SW 1271 (cell line): ENCODE measurements around the gene CACNA1H.
A peak's percentile ranks its signal among the peaks of the same experiment; 100 is the strongest.

ENCODE experiments used
- DNase-seq, 2 experiments: peaks; one replicate each; lab custom pipeline; 2025; lab: John Stamatoyannopoulos, UW

The CACNA1H gene

DNA sequence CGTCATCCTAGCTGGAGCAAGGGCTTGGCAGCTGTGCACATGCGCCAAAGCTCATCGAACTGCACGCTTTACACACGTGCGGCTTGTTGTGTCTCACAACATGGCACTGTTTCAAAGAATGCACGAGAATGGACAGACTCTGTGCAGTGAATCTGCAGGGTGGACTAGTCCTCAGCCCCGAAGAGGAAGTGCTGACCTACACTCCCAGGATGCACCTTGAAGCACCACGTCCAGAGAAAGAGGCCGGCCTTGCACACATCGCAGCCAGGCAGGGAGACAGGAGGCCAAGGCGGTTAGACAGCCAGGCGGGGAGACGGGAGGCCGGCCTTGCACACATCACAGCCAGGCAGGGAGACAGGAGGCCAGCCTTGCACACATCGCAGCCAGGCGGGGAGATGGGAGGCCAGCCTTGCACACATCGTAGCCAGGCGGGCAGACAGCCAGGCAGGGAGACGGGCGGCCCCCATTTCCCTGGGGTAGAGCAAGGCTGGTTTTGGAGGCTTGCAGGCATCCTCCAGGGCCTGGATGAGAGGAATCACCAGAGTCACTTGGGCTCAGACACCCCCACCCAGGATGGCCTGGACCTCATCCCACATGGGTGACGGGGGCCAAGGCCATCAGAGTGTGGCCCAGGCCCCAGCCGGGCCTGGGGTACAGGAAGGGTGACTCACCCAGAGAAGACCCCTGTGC is 9.0 kb upstream of the CACNA1H start:
- DNase-seq: no peak

DNA sequence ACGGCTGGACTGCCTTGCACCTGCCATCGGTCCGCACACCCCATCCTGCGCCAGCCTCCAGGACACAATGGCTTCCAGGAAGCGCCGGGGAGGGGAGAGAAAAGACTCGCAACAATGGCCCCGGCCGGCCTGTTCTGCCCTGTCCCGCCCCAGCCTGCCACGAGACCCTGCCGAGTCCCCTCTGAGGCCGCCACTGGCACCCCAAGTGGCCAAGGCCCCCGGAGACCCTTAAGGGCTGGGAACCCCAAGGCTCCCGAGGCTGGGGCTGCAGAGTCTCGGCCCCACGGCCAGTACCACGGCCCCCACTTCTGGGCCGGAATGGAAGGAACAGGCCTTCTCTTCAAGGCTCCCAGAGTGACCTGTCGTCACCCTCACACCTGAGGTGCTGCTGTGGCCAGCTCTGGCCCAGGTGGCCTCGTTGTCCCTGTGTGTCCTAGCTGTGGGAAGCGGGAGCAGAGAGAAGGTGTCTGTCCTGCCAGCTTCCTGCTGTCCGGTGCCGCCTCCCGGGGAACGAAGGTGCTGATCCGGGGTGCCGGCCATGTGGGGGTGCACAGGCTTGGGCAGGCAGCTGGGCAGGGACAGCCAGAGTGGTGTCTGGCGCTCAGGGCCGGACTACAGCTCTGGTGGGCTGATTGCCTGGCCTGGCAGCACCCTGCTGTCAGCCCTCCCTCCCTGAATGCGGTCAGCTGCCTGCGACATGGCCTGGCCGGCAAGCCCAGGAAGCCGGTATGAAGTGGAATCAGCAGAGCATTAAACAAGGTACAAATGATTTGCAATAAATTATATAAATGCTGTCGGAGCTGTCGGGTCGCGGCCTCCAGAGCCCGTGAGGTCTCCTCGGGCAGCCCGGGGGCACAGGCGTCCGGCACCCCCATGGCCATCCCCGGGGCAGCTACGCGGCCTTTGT is 8.2 kb upstream of the CACNA1H start:
- no peak for DNase-seq

DNA sequence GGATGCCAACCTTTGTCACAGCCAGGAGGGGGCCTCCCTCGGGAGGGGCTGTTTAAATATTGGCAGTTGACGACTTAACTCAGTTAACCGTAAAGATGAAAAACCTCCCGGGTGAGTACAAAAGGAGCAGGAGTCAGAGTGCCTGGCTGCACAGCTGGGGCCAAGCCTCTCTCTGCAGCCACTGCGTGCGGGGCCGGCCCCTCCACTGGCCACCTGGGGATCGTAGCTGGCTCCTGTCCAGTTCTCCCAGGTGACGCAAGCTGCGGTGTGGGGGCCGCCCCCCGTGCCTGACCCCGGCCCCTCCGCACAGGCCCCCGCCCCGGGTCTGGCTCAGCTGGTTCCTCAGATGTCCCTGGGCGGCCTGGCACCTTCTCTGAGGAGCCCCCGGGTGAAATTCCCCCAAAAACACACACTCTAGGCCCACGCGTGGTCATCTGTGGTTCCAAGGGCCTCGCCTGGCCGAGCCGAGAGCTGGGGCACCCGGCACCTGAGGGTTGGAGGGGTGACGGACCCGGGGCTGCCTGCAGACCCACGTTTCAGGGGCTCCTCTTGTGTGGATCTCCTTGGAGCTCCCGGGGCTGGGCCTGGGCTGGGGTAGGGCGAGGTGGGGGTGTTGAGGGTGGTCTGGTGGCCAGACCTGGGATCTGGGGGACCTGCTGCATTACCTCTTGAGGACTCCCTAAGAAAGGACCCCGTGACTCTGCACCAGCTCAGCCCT is 7.4 kb upstream of the CACNA1H start:
- no peak for DNase-seq

DNA sequence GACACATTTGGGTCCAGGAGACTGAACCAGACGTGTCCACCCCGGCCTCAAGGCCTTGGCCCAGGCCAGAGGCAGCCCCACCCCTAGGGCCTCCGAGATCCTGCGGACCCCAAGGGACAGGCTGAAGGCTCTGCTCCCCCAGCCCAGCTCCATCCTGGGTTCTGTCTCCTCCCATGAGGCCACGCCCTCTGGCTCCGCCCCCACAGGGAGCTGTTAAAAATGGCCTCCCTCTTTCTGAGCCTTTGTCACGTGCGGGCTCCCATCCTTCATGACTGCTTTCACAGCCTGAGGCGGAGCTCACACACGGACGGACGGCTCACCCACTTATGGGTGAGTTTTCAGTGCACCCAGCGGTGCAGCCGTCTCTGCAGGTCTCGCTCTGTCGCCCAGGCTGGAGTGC is 6.5 kb upstream of the CACNA1H start:
- DNase-seq: no peak

DNA sequence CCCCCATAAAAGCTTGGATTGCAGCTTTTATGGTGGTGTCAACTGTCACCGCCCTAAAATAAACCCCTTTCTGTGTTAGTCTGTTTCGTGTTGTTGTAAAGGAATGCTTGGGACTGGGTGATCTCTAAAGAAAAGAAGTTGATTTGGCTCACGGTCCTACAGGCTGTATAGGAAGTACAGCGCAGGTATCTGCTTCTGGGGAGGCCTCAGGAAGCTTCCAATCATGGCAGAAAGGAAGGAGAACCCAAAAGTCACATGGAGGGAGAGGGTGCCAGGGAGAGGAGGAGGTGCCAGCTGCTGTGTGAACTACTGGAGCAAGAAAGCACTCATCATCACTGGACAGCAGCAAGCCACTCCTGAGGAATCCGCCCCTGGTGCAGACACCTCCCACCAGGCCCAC is 5.9 kb upstream of the CACNA1H start:
- DNase-seq: no peak

DNA sequence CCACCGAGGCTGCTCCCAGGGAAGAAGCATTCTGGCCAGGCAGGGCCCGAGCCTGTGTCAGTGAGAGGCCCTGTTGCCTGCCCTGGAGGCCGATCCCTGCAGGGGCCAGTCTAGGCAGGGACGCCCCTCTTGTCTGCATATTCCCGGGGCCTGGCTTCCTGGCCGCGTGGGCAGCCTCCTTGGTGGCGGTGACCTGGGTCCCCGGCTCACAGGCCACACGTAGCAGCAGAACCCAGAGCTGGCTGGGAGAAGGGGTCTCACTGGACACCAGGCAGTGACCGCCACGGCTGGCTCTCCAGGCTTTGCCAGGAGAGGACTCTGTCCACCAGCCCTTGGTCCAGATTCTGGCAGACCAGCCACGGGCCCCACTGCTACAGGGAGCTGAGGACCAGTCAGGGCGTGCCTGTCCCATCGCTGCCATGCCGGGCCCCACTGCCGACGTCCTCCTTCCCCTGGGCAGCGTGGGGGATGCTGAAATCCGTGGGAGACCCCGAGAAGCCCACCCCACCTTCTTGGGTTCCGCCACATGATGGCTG is 3.7 kb upstream of the CACNA1H start:
- DNase-seq: no peak

DNA sequence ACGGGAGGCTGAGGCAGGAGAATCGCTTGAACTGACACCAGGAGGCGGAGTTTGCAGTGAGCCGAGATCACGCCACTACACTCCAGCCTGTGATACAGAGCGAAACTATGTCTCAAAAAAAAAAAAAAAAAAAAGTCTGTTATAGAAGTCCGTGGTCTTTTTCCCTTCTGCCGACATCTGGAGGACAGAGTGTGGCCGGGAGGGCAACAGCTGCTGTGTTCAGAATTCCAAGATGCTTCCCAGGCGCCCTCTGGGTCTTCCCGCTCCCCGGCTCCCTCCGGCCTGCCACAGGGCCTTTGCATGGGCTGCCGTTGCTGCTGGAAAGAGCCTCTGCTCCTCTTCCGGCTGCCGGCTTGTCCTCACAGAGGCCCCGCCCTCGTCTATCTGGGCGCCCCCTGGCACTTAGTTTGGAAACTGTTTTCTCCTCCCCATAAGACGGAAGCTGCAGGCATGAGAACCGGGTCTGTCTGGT is 2.4 kb upstream of the CACNA1H start:
- DNase-seq: peak in 1 of 2 experiments; percentile 7

DNA sequence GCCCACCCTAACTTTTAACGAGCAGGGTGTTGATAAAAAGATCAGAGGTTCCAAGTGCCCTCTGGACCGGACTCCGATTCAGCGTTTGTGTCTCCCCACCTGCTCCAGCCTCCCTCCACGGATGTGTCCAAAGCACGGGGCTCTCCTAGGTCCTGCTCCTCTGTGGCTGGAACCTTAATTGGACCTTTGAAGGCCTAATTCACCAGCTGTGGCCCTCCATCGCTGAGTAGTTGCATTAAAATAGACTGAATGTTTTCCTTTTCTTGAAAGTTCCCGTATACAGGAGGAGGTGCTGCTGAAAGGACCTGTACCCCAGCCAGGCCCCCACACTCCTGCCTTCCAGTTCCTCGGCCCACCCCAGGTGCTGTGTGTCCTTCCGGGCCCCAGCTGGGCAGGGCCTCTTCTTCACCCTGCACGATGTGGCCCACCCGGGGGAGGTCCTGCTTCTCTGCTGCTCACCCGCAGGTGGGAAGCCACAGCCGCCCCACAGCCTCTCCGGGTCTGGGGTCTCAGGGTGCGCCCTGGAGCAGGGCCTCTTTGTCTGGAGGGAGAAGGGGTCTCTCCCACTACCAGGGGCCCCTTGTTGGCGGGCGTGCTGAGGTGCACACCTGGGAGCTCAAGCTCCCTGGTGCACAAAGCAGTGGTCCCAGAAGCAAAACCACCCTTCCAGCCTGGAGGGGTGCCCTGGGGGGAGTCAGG is 1.3 kb upstream of the CACNA1H start:
- no peak for DNase-seq

DNA sequence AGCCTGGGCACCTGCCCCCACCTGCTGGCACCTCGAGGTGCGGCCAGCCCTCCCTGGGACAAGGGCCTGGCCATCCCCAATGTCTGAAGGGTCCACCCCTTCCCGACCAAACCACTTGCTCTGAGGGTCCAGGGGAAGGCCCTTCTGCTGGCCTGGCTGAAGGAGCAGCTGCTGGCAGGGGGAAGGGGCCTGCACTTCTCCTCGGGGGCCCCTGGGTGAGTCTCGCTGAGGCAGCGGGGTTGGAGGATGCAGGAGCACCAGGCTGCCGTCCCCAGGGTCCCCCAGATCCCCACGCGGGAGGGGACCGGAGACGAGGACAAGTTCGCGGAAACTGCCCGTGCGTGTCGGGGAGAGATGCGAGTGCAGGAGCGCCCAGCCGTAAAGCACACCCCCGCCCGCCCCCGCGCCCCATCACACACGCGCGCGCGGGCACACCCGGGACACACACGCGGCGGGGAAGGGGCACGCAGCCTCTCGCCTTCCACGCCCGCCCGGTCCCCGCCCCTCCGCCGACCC is 725 bp upstream of the CACNA1H start:
- no peak for DNase-seq

DNA sequence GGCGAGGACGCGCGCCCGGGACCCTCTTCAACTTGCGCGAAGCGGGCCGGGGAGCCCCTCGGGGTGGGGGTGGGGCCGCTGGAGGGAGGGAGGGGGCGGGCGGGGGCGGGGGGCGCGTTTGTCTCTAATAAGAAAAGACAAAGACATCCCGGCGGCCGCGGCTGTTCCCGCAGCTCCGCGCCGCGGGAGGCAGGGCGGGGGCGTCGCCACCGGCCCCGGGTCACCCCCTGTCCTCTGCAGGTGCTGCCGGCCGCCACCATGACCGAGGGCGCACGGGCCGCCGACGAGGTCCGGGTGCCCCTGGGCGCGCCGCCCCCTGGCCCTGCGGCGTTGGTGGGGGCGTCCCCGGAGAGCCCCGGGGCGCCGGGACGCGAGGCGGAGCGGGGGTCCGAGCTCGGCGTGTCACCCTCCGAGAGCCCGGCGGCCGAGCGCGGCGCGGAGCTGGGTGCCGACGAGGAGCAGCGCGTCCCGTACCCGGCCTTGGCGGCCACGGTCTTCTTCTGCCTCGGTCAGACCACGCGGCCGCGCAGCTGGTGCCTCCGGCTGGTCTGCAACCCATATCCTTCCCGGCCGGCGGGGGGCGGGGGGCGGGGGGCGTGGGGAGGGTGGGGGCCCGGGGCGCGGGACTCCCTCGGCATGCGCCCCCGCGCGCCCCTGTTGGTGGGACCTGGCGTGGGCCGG is 714 bp downstream of the CACNA1H start:
- no peak for DNase-seq

DNA sequence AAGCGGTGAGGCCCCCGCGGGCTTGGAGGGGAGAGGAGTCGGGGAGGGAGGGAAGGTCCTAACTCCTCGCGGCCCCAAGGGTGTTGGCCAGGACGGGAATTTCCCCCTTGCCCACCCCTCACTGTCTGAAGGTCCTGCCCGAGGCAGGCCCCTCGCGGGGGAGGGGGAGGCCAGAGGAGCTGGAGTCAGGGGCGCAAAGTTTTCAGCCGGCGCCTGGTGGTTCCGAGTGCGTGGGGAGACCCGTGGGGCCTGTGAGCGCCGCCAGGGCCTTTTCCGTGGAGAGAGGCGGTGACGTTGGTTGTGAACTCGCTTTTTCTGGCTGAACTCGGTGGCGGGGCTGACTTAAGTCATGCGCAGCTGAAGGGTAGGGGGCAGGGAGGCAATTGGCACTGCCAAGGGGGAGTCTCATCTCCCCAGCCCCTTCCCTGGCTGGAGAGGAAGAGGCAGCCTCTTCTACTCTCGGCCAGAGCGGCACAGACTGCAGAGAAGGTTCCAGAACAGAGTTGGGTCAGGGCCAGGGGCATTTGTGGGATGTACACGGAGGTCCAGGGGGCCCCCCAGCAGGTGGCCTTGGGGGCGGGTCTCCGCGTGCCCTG is 1.5 kb downstream of the CACNA1H start:
- no peak for DNase-seq

DNA sequence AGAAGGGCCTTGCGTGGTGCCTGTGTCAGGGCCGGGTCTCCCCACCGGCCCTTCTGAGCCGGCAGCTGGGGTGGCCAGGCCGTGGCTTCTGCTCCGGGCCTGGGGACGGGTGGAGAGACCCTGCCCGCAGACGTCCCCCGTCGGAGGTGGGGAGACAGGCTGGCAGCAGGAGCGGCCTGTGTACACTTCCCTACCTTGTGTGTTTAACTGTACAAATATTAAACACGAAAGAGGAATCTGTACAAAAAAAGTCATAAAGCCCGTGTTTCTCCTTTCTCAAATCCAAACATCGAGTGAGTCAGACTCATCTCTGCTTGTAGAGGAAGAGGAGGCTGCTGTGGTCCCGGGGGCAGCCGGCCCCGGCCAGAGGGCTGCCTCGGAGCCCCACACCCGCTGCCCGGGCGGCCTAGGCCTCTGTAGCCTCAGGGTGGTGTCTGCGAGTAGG is 2.0 kb downstream of the CACNA1H start:
- DNase-seq: no peak

DNA sequence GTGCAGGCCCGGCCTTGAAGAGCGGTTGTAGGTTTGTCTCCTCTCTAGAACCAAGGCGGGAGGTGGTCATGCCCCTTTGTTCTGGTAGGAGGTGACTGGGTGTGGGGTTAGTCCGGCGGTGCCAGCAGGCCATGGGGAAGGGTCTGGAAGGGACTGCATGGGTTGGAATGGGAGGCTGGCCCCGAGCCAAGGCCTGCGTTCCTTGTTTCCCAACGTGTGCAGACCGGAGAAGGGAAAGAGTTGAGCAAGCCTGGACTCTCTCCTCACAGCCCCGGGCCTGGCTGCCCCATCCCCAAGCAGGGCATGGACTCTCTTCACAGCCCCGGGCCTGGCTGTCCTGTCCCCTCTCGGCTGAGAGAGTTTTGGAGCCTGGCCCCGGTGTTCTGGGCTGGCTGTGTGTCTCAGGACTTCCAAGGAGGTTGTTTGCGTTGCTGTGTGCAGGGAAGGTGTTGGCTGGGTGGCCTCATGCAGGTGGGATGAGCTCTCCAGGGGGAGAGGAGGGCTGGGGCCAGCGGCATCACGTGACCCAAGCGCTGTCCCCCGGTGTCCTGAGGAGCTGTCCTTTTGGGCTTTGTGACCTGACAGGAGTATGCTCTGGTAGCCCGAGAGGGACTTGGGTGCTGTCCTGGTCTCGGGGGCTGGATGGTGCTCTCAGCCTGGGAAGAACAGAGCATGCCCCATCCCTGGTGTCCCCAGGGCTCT is 2.6 kb downstream of the CACNA1H start:
- DNase-seq: no peak

DNA sequence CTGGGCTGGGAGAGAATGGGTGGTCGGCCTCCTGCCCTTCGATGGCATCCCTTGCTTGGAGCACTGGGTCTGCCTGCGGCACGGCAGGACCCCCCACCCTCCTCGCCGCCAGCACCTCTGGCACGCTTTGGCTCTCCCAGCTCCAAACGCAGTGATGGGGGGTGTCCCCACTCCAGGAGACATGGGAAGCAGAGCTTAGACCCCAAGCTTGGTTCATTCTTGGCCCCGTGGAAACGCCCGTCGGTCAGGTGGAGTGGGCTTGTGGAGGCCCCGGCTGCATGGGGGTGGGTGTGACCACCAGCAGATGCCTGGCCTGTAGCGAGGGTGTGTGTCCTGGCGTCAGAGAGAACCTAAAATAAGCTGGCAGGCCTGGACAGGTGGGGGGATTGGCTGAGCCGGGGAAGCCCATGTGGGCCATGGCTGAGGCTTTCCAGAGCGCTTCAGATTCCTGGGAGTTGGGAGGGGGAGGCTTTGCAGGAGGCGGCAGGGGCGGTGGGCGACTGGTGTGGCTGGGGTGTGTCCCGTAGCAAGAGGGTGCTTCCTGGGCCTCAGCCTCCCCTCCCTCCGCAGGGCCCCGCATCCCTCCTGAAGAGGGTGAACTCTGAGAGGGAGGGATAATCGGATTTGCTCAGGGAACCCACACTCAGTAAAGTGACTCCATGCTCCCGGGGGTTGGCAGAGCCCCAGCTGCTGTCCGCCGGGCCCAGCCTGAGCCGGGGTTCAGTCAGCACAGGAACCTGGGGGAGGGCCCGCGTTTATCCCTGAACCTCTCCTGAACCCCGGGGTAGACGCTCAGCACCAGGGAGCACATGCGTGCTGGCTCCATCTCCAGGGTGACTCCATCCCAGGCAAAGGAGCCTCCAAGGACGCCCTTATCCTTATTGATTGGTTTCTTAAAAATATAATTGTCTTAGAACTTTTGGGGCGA is 3.4 kb downstream of the CACNA1H start:
- DNase-seq: no peak

DNA sequence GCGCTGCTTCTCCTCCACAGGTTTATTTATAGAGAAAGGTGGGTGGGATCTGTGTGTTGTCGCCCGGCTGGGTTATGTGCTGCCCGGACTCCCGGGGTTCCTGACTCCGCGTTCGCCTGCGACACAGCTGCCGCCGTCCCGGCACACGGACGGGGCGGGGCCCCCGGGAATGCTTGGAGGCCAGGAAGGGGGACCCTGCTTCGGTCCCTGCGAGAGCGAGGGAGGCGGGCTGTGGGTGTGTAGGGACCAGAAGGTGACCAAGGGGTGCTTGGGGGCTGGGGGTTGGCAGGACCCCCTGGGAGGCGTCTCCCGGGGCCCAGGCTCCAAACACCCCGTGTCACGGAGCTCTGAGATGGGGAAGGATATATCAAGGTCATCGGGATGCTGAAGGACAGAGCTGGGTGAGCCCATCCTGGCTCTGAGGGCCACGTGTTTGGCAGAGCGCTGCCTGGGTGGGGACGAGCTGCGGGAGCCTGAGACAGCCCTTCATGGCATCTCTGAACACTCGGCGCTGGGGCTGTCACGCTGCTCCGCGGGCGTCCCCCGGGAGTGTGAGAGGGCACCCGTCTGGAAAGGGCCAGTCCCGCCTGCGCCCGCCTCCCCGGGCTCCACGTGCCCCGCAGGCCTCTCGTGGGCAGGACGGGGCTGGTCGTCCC is 4.2 kb downstream of the CACNA1H start:
- no peak for DNase-seq

DNA sequence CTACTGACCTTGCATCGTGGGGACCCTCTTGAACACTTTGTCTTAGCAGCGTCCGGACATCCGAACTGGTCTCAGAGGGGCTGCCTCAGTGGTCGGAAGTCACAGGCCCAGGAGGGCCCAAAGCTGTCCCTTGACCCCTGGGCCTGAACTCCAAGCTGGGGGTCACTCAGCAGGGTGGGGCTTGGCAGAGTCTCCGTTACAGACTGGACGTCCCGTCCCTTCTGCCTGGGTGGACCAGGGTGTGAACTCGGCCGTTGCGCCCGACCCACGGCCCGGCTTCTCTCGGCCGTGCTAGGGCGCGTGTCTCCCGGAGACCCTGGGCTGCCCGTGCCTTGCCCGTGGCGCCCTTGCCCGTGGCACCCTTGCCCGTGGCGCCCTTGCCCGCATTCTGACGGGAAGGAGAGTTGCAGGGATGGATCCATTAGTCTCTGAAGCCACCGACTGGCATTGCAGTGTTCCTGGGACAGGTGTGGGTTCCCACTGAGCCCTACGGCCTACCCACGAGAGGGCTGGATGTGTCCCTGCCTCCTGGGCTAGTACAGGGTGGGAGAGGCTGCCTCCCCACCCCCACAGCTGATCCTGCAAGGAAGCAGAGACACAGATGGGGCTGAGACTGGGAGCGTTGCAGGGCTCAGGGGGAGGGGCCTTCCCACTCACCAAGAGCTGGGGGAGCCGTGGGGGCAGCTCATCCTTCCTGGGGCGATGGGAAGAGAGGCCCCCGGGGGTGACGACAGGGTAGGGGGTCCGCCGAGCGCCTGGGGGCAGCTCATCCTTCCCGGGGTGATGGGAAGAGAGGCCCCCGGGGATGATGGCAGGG is 4.9 kb downstream of the CACNA1H start:
- no peak for DNase-seq
